Parathyroid adenoma (tissue), 2 donors: ENCODE measurements around the gene SKA2.

Experiments used
- H2AFZ ChIP-seq: fragments of 300-600 bp; sonication (generic); one replicate; pipeline ENCODE4 v1.7.0; 2017; ENCODE audit warnings: antibody characterized with exemption, mild to moderate bottlenecking
- H3K27ac ChIP-seq: fragments of 300-600 bp; sonication (generic); one replicate; pipeline ENCODE4 v1.7.0; 2017
- H3K27me3 ChIP-seq: fragments of 300-600 bp; sonication (generic); one replicate; pipeline ENCODE4 v1.7.0; 2017; ENCODE audit warnings: low read length; ENCODE audit not compliant: control insufficient read depth, insufficient read depth
- H3K36me3 ChIP-seq: fragments of 300-600 bp; sonication (generic); one replicate; pipeline ENCODE4 v1.7.0; 2017; ENCODE audit warnings: low read length; ENCODE audit not compliant: control insufficient read depth, insufficient read depth
- H3K4me1 ChIP-seq: fragments of 300-600 bp; sonication (generic); one replicate; pipeline ENCODE4 v1.7.0; 2017; ENCODE audit warnings: control low read depth
- H3K4me2 ChIP-seq: fragments of 300-600 bp; sonication (generic); one replicate; pipeline ENCODE4 v1.7.0; 2017; ENCODE audit warnings: low read length
- H3K4me3 ChIP-seq: fragments of 300-600 bp; sonication (generic); one replicate; pipeline ENCODE4 v1.7.0; 2017; ENCODE audit warnings: low read depth, low read length
- H3K79me2 ChIP-seq: fragments of 300-600 bp; sonication (generic); one replicate; pipeline ENCODE4 v1.7.0; 2017; ENCODE audit warnings: control low read depth
- H3K9ac ChIP-seq: fragments of 300-600 bp; sonication (generic); one replicate; pipeline ENCODE4 v1.7.0; 2017; ENCODE audit warnings: mild to moderate bottlenecking
- H3K9me3 ChIP-seq: fragments of 300-600 bp; sonication (generic); one replicate; pipeline ENCODE4 v1.7.0; 2017; ENCODE audit warnings: low read length; ENCODE audit not compliant: control insufficient read depth
- TF ChIP-seq, protein P1 (sequence below): fragments of 300-600 bp; sonication (generic); IDR thresholded peaks from one replicate; pipeline ENCODE4 v1.7.0; 2017; ENCODE audit warnings: antibody characterized with exemption, mild to moderate bottlenecking
- donor health status: primary hyperparathyroidism.

SKA2 gene

DNA sequence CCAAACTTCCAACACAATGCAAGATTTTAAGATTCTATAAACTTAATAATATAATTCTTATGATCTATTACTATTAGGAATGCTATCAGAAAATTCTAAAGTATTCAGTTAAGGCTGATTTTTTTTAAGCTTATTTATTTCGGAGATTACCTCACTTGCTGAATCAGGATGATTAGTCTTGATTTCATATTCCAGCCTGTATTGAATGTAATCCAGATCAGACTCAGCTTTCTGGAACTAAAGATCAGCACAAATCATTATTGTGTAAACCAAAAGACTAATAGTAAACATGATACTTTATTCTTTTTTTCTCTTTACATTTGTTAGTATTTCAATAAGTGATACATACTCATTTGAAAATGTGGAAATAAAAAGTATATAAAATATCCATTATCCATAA, 23.9 kb downstream of the SKA2 start:
- H3K9me3 ChIP-seq, result no peaks in the 10 kb centered on the region
- H3K9ac ChIP-seq, result no peak overlapping the region
- TF ChIP-seq, protein P1, sequence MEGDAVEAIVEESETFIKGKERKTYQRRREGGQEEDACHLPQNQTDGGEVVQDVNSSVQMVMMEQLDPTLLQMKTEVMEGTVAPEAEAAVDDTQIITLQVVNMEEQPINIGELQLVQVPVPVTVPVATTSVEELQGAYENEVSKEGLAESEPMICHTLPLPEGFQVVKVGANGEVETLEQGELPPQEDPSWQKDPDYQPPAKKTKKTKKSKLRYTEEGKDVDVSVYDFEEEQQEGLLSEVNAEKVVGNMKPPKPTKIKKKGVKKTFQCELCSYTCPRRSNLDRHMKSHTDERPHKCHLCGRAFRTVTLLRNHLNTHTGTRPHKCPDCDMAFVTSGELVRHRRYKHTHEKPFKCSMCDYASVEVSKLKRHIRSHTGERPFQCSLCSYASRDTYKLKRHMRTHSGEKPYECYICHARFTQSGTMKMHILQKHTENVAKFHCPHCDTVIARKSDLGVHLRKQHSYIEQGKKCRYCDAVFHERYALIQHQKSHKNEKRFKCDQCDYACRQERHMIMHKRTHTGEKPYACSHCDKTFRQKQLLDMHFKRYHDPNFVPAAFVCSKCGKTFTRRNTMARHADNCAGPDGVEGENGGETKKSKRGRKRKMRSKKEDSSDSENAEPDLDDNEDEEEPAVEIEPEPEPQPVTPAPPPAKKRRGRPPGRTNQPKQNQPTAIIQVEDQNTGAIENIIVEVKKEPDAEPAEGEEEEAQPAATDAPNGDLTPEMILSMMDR, result no peak
- no peak overlapping the region for H3K4me2 ChIP-seq
- no peaks in the 10 kb centered on the region for H3K27me3 ChIP-seq
- no peaks in the 10 kb centered on the region for H3K4me1 ChIP-seq
- no peak overlapping the region for H2AFZ ChIP-seq
- no peak overlapping the region for H3K27ac ChIP-seq
- H3K79me2 ChIP-seq, result peaks cover 4% of the 10 kb centered on the region
- no peak overlapping the region for H3K4me3 ChIP-seq
- H3K36me3 ChIP-seq, result no peaks in the 10 kb centered on the region

DNA sequence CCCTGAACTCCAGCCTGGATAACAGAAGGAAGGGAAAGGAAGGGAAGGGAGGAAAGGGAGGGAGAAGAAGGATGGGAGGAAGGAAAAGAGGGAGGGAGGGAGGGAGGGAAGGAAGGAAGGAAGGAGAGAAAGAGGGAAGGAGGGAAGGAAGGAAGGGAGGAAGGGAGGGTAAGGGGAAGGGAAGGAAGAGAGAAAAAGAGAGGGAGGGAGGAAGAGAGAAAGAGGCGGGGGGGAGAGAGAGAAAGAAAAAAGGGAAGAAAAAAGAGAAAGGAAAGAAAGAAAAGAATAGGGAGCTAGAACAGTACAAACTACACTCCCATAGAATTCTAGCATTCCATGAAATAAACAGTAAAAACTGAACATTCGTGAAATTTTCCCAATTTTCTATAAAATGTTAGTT, 25.2 kb downstream of the SKA2 start:
- no peaks in the 10 kb centered on the region for H3K36me3 ChIP-seq
- no peak overlapping the region for H2AFZ ChIP-seq
- no peak overlapping the region for H3K4me2 ChIP-seq
- no peaks in the 10 kb centered on the region for H3K9me3 ChIP-seq
- H3K4me3 ChIP-seq, result no peak overlapping the region
- H3K27ac ChIP-seq, result no peak overlapping the region
- no peaks in the 10 kb centered on the region for H3K4me1 ChIP-seq
- no peaks in the 10 kb centered on the region for H3K79me2 ChIP-seq
- H3K27me3 ChIP-seq, result no peaks in the 10 kb centered on the region
- H3K9ac ChIP-seq, result no peak overlapping the region
- TF ChIP-seq, protein P1, result no peak

DNA sequence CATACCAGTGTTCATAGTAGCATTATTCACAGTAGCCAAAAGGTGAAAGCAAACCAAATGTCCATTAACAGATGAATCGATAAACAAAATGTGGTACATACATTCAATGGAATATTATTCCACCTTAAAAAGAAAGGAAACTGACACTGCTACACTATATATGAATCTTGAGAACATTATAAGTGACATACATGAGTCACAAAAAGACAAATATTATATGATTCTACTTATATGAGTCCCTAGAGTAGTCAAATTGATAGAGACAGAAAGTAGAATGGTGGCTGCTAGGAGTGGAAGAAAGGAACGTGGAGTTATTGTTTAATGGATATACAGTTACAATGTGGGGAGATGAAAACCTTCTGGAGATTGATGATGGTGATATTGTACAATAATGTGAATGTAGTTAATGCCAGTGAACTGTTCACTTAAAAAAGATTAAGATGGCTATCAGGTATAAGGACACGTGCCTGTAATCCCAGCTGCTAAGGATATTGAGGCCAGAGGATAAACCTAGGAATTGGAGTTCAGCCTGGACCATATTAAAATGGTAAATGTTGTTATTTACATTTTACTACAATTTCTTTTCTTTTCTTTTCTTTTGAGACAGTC, 28.1 kb downstream of the SKA2 start:
- no peaks in the 10 kb centered on the region for H3K79me2 ChIP-seq
- no peaks in the 10 kb centered on the region for H3K4me1 ChIP-seq
- H3K4me3 ChIP-seq, result no peak overlapping the region
- H3K9ac ChIP-seq, result no peak overlapping the region
- no peak overlapping the region for H3K4me2 ChIP-seq
- no peaks in the 10 kb centered on the region for H3K9me3 ChIP-seq
- TF ChIP-seq, protein P1, result no peak
- no peaks in the 10 kb centered on the region for H3K27me3 ChIP-seq
- no peak overlapping the region for H3K27ac ChIP-seq
- no peak overlapping the region for H2AFZ ChIP-seq
- no peaks in the 10 kb centered on the region for H3K36me3 ChIP-seq

DNA sequence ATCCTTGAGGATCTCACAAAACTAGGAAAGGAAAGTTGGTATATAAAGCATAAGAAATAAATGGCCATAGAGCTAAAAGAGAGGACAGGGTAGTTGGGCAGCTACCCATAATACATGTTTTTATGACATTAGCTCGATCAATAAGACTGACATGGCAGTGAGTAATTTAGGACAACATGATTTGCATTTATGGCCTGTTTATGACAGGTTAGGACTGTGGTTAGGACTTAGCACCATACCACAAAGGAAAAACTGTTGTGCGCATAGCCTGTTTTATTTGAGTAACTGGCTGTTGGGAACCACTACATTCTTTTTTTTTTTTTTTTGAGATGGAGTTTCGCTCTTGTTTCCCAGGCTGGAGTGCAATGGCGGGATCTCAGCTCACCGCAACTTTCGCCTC, 30.3 kb downstream of the SKA2 start:
- Histone ChIP-seq H2AFZ (no peak overlapping the region), H3K4me1 (no peaks in the 10 kb centered on the region), H3K9ac (no peak overlapping the region), H3K9me3 (no peaks in the 10 kb centered on the region), H3K27me3 (no peaks in the 10 kb centered on the region), H3K4me2 (no peak overlapping the region), H3K36me3 (no peaks in the 10 kb centered on the region), H3K27ac (no peak overlapping the region), H3K79me2 (no peaks in the 10 kb centered on the region), H3K4me3 (no peak overlapping the region)
- TF ChIP-seq, protein P1, result no peak

DNA sequence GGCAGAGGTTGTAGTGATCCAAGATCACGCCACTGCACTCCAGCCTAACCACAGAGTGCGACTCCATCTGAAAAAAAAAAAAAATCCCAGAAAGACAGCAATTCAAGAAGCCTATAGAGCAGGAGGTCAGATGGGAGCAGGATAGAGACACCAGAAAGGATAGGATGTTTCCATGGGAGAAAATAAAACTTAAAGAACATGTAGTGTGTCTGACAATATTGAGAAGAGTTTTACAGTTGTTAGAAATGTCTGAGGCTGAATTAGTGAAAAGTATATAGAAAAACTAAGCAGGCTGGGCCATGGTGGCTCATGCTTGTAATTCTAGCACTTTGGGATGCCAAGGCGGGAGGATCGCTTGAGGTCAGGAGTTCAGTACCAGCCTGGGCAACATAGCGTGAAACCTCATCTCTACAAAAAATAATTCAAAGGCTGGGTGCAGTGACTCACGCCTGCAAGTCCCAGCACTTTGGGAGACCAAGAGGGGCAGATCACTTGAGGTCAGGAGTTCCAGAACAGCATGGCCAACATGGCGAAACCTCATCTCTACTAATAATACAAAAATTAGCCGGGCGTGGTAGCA, 33.0 kb downstream of the SKA2 start:
- Histone ChIP-seq H3K27me3 (no peaks in the 10 kb centered on the region), H3K9me3 (no peaks in the 10 kb centered on the region), H3K4me3 (no peak overlapping the region), H3K4me1 (no peaks in the 10 kb centered on the region), H3K4me2 (no peak overlapping the region), H2AFZ (no peak overlapping the region), H3K79me2 (no peaks in the 10 kb centered on the region), H3K9ac (no peak overlapping the region), H3K36me3 (no peaks in the 10 kb centered on the region), H3K27ac (no peak overlapping the region)
- TF ChIP-seq, protein P1, result no peak
